GM19025 (cell line): Measurements from ENCODE around the gene TNS4.

Source experiments
- ATAC-seq: cut with Tn5 transposase; IDR thresholded peaks from one replicate; pipeline ENCODE4 v1.9.1; 2021; ENCODE audit warnings: mild to moderate bottlenecking, low read depth, moderate library complexity; ENCODE audit not compliant: unreplicated experiment

Gene TNS4

GRCh38 chr17:40474419-40475002, 26.9 kb downstream of the TNS4 start:
- no peak for ATAC-seq

GRCh38 chr17:40473573-40474365, 27.7 kb downstream of the TNS4 start:
- no peak for ATAC-seq

DNA sequence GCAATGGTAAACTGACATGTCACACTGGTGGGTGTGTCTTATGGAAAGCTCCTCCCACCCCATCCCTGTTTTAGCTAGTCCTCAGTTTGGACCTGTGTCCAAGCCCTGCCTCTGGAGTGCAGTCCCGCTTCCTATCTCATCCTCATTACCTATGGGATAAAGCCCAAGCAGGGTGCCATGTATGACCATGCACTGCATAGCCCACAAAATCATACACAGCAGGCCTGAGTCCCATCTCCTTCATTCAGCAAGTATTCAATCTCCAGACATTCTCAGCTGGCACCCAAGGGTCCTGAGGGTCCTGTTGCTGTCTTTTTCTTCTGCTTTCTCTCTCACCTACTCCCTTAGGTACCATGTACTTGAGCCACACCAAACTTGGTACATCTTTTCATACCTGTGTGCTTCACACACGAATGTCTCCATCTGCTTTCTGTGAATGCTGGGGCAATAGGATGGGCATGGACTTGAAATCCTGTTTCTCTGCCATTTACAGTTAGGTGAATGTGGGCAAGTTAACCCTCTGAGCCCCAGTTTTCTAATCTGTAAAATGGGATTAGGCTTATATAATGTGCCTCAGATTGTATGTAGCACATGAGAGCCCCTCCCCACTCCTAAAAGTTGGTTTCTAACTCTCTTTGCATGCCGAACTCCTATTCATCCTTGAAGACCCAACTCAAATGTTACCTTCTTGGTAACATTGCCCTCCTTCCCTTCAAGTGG, 28.5 kb downstream of the TNS4 start:
- ATAC-seq: no peak

- ATAC-seq: no peak
Measured at GRCh38 chr17:40471846-40472732, 29.3 kb downstream of the TNS4 start.

DNA sequence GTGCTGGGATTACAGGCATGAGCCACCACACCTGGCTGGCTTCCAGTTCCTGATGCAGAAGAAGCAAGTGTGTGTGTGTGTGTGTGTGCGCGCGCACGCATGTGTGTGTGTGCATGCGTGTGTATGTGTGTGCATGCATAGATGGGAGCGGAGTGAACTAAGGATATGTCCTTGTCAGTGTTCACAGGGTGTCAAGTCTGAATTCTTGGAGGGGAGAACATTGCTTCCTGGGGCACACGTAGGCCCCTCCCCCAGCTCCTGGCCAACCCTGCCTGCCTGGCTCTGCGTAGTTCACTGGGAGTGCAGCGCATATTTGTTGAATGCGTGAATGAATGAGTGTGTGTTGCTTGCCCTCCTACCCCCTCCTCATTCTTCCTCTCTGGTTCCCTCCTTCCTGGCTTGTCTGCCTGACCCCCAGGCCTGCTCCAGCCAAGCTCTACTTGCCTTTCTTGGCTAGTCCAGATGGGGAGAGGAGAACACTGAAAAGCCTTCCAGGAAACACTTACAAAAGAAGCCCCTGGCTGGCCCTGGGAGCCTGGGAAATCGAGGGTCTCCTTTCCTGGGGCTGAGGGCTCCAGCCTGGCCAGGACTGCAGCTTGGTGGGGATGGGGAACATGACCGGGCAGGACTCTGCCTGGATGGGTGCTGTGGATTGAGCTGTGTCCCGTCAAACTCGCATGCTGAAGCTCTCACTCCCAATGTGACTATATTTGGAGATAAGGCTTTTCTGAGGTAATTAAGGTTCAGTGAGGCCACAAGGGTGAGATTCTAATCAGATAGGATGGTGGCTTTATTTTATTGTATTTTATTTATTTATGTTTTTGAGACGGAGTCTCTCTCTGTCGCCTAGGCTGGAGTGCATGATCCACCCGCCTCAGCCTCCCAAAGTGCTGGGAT, 30.2 kb downstream of the TNS4 start:
- ATAC-seq: no peak

GRCh38 chr17:40469805-40470675, 31.4 kb downstream of the TNS4 start:
- ATAC-seq: no peak

DNA sequence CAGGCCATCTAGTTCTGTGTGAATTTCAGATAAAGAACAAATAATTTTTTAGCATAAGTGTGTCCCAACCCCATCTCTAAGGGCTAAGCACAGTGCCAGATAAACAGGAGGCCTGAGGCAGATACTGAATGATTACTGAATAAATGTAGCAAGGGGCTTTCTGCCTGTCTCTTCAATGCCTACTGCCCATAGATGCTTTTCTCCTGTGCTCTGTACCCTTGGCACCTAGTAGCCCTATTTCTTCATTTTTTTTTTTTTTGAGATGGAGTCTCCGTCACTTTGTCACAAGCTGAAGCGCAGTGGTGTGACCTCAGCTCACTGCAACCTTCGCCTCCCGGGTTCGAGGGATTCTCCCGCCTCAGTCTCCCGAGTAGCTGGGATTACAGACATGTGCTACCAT, 32.9 kb downstream of the TNS4 start:
- ATAC-seq: no peak

GRCh38 chr17:40467281-40467867, 34.0 kb downstream of the TNS4 start:
- no peak for ATAC-seq

GRCh38 chr17:40466298-40466971, 35.0 kb downstream of the TNS4 start:
- no peak for ATAC-seq

GRCh38 chr17:40464392-40464855, 37.0 kb downstream of the TNS4 start:
- ATAC-seq: no peak

DNA sequence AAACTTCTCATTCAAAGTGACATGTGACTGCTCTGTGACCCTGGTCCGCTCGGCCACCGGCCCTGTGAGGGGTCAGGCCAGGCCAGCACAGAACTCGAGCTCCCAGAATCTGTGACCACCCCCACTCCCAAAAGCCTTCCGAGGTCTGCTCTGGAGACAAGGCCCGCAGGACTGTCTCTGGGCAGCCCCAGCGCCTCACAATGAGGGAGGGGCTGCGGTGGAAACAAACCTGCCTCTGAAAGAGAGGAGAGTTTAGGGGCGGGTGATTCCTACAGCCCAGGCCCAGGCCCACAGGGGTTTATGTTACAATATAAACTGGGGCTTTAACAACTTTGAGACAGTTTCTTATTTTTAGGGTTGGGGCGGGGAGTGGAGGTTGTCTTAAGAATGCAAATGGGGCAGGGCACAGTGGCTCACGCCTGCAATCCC, 38.3 kb downstream of the TNS4 start:
- ATAC-seq: no peak

- ATAC-seq: no peak
Measured at GRCh38 chr17:40462343-40463121, 38.9 kb downstream of the TNS4 start.

DNA sequence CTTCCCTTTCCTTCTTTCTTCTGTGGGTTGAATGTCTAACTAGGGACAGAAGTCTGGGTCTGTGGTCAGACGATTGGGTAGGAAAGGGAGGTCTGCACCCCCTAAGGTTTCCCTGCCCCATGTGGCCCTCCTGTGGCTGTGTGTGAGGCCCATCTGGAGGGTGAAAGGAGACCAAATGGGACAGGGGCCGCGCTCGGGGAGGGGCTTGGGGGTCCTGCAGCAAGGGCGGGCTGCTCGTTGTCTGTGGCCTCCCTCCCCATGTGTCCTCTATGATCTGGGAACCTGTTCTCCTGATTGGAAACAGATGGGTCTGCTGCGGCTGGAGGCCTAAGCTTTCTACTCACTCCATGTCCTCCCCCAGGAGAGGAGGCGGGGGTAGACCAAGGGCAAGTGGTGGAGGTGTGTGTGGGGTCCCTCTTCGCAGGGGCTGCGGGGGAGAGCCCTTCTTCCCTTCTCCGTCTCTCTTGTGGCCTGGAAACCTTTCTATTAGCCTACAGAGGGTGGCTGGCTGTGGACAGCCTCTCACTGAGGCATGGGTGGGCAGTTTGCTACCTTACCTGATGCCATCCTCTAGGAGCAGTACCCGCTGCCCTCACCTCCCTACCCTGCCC, 39.6 kb downstream of the TNS4 start:
- no peak for ATAC-seq

DNA sequence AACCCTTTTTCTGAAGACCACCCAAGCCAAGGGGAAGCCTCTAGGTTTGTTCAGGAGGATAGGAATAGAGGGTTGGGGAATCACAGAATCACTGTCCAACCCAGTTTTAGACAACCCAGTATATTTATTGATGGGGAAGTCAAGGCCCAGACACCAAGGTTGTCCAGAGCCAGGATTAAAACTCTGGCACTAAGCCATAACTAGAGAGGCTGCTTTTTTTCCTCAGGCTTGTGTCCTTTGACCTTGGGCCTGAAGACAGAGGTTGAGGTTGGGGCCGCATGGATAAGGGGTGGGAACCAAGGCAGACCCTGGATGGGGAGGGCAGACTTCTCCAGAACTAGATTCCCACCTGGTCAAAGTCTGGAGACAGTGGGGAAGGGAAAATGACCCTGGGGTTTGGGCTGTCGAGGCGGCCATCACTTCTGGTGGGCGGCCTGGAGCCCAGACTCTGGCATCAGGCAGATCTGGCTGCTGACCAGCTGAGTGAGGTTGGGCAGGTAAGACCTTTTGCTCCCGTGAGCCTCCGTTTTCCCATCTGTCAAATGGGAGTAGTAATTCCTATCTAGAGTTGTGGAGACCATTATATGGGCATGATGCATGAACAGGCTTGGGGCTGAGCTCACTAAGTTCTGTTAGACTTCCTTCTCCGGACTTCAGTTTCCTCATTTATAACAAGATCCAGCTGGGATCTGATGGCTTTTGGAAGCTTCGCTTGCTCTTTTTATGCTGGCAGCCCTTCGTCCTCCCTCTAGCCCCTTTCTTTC, 40.3 kb downstream of the TNS4 start:
- no peak for ATAC-seq

DNA sequence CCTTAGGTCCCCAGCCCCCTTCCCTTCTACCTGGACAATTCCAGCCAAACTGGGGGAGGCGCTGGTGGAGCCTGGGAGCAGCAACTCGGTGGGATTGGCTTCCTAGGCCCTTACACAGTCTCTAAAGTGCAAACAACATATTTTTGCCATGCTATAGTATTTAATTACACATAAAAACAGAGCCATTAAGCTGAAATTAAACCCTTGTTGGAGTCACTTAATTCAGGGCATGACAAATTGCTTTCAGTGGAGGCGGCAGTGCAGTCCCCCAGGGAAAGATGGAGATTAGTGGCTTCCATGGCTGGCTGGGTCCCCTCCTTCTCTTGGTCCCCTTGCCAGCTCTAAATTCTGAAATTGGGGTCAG, 40.8 kb downstream of the TNS4 start:
- ATAC-seq: no peak
